NB4 (cell line): ENCODE data around the gene ARMH4.

Experiments used
- DNase-seq: peaks from one replicate; pipeline ENCODE4 v3.0.0; 2010; ENCODE audit warnings: low read depth
- H3K4me3 ChIP-seq: one replicate; pipeline ENCODE4 v1.5.1; 2011; ENCODE audit warnings: mild to moderate bottlenecking, low read depth, low read length, moderate library complexity
- MYC ChIP-seq: IDR thresholded peaks from 2 replicates; pipeline ENCODE4 v1.6.1; 2011; ENCODE audit warnings: low read depth, low read length
- POLR2A ChIP-seq: IDR thresholded peaks from 2 replicates; pipeline ENCODE4 v1.6.1; 2011; ENCODE audit warnings: mild to moderate bottlenecking; ENCODE audit not compliant: insufficient read length; ENCODE audit errors: extremely low read depth
- TF ChIP-seq, protein P1 (sequence below): IDR thresholded peaks from 2 replicates; pipeline ENCODE4 v1.6.1; 2011; ENCODE audit warnings: low read depth, low read length
- TF ChIP-seq, protein P2 (sequence below): IDR thresholded peaks from one replicate; pipeline ENCODE4 v1.5.1; 2012; ENCODE audit warnings: low read depth, low read length

Gene ARMH4

DNA sequence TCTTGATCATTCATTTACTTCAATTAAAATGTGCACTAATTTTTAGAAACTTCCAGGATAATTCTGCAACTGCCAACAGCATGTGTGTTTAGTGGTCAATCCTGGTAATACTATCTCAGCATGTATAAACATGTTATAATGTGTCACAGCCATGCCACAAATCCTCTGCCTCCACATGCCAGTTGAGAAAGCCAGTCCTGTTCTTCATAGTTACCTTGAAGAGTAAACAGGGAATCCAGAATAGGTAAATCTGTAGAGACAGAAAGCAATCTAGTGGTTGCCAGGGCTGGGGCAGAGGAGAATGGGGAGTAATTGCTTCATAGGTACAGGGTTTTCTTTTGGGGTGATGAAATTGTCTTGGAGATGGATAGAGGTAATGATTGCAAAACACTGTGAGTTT lies 85.9 kb downstream of the ARMH4 start:
- no peak for DNase-seq
- TF ChIP-seq POLR2A (no peak), MYC (no peak)
- TF ChIP-seq, protein P1, sequence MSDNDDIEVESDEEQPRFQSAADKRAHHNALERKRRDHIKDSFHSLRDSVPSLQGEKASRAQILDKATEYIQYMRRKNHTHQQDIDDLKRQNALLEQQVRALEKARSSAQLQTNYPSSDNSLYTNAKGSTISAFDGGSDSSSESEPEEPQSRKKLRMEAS = no peak
- TF ChIP-seq, protein P2, sequence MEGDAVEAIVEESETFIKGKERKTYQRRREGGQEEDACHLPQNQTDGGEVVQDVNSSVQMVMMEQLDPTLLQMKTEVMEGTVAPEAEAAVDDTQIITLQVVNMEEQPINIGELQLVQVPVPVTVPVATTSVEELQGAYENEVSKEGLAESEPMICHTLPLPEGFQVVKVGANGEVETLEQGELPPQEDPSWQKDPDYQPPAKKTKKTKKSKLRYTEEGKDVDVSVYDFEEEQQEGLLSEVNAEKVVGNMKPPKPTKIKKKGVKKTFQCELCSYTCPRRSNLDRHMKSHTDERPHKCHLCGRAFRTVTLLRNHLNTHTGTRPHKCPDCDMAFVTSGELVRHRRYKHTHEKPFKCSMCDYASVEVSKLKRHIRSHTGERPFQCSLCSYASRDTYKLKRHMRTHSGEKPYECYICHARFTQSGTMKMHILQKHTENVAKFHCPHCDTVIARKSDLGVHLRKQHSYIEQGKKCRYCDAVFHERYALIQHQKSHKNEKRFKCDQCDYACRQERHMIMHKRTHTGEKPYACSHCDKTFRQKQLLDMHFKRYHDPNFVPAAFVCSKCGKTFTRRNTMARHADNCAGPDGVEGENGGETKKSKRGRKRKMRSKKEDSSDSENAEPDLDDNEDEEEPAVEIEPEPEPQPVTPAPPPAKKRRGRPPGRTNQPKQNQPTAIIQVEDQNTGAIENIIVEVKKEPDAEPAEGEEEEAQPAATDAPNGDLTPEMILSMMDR = no peak
- no peak overlapping the region for H3K4me3 ChIP-seq

DNA sequence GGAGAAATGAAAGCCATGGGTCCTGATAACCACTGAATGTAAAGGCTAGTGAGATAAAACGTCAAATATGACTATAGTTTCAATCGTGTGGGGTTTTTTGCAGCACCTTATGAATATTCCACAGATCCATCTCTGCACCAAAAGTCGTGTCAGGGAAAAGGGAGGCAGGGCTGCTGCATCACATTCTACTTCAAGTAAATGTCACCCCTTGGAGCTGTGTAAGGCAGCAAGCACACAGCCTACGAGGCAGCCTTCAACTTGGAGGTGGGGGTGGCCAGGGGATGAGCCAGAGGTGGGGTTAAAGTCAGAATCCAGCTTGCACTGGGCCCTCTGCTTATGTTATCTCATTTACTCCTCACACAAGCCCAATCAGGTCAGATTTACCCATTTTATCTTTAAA lies 90.4 kb downstream of the ARMH4 start:
- TF ChIP-seq MYC = no peak
- no peak for TF ChIP-seq POLR2A
- TF ChIP-seq, protein P1 = no peak
- no peak for DNase-seq
- H3K4me3 ChIP-seq = no peak overlapping the region

DNA sequence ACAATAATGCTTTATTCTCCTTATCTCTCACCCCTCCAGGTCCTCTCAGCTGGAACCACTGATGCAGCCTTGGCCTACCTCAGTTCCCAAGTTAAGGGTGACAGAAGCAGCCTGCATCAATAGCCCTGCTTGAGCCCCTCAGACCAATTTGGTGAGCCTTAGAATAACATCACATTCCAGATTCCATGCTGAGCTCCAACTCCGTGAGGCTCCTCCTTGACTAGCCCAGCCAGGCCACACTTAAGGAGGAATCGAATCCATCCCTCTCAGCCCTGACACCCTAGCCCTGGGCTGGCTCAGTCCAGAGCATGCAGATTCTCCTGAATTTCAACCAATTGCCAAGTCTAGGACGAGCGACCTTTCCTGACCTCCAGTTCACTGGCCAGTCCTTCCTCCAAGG lies 91.1 kb downstream of the ARMH4 start:
- H3K4me3 ChIP-seq = no peak overlapping the region
- no peak for DNase-seq
- TF ChIP-seq MYC (no peak), POLR2A (no peak)
- TF ChIP-seq, protein P2 = no peak
- TF ChIP-seq, protein P1 = no peak

DNA sequence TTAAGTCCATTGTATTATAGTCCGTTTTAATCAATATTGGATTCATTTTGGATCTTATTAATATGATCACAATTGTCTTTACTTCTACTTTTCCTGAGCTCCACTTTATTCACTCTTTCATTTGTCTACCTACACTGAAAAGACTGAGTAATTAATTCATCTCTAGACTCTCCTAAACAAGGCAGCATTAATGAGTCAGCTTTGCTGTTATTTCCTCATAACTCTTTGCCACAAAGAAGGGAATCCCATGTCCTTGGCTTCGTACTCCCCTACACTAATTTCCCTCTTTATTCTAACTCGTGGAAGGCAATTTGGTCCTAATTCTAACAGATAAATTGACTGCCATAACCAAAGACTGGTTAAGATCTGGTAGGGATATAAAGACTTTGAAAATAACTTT lies 91.9 kb downstream of the ARMH4 start:
- DNase-seq = no peak
- TF ChIP-seq, protein P1 = no peak
- TF ChIP-seq POLR2A (no peak), MYC (no peak)
- TF ChIP-seq, protein P2 = no peak
- H3K4me3 ChIP-seq = no peak overlapping the region

DNA sequence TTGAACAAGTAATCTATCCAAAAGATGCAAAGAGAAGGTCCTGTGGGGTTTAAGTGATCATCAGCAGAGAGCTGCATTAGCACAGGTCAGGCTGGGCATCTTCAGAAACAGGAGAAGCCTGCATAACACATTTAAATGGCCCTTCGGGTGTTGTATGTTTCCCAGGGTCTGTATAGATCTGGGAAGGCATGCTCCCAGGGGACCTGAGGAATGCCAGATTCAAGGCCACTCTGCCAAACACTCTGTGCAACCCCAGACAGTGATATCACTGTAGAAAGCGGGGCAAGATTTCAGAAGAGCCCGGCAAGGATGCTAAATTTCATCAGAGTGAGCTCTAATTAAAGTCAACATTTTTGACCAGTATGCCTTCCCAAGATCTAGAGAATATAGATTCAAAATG lies 92.9 kb downstream of the ARMH4 start:
- TF ChIP-seq, protein P1 = no peak
- TF ChIP-seq MYC = no peak
- no peak for TF ChIP-seq POLR2A
- TF ChIP-seq, protein P2 = no peak
- DNase-seq = no peak

DNA sequence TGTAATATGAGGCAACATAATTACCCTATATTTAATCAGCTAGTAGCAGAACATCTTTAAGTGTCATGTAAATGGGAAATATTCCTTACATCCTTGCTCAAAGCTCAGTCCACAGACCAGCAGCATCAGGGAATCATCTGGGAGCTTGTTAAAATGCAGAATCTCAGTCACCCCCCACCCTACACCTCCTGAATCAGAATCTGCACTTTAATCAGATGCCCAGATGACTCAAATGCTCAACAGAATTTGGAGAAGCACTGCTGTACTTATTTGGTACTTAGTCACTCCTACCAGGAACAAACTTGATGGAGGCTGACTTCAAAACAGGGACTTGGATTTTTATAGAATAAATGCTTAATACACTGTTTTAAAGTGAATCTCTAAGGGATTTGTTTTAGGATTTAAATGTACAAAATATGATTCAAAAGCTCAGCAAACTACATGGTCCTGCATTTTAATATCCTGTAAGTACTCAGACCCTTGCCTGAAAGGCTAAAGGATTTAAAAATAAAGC lies 96.5 kb downstream of the ARMH4 start:
- TF ChIP-seq, protein P2 = no peak
- TF ChIP-seq MYC (no peak), POLR2A (no peak)
- TF ChIP-seq, protein P1 = no peak
- H3K4me3 ChIP-seq = no peak overlapping the region
- no peak for DNase-seq

More for the DNA sequence above, 92.9 kb downstream of the ARMH4 start:
- no peak overlapping the region for H3K4me3 ChIP-seq
